ENCODE measurements around the gene PSME3IP1. TPM values are rescaled to one million over a fixed set of nuclear protein-coding genes. Genes with fewer than 3 reads are reported as not detected.

PSME3IP1 gene
- total and polyA plus RNA-seq, 2 of the 8 experiments (the other 6 are each of a cell fraction or from before 2014, with no cell fraction given) = 95.1 to 98.3 TPM

GRCh38 chr16:57225978-57226377, 40.1 kb upstream of the PSME3IP1 start:
- Histone ChIP-seq H3K79me1 (ENCODE audit: low read depth, low read length) (no peaks in the 10 kb centered on the region), H3K27me3 (replicated peaks in 1 of 4; ENCODE audit: control insufficient read depth in 3 of 4, extremely low read depth in 1 of 4, insufficient read depth in 3 of 4, low read length in 3 of 4) (no peaks in the 10 kb centered on the region), H3K4ac (replicated peaks; ENCODE audit: insufficient read length, low read depth, low read length) (no peak overlapping the region), H3K9ac (replicated peaks in 1 of 4; ENCODE audit: extremely low read depth in 1 of 4, low read depth in 3 of 4, low read length in 3 of 4) (no peak overlapping the region), H4K91ac (replicated peaks; ENCODE audit: insufficient read length, low read length) (no peak overlapping the region), H3K4me3 (ENCODE audit: extremely low read depth in 1 of 4, insufficient read depth in 2 of 4, low read depth in 3 of 4, low read length in 4 of 4) (no peak overlapping the region), H3K4me2 (ENCODE audit: insufficient read depth in 1 of 2, low read depth in 2 of 2, low read length in 2 of 2) (no peak overlapping the region), H4K8ac (ENCODE audit: extremely low read depth, insufficient read depth, low read length) (no peak overlapping the region), H2BK20ac (ENCODE audit: low read length) (no peak overlapping the region), H4K5ac (ENCODE audit: insufficient read length, low read depth, low read length) (no peak overlapping the region), H3K9me3 (ENCODE audit: insufficient read depth in 2 of 2, low read depth in 1 of 2, low read length in 1 of 2) (no peaks in the 10 kb centered on the region), H2BK12ac (ENCODE audit: low read depth, low read length) (no peak overlapping the region), H3K18ac (ENCODE audit: extremely low read depth, low read length) (no peak overlapping the region), H2BK15ac (ENCODE audit: low read length) (no peak overlapping the region), H2BK5ac (ENCODE audit: low read depth, low read length) (no peak overlapping the region), H3K14ac (ENCODE audit: insufficient read length) (no peak overlapping the region), H3K56ac (replicated peaks; ENCODE audit: insufficient read length, low read depth, low read length) (no peak overlapping the region), H2AFZ (ENCODE audit: low read length) (no peak overlapping the region), H3K23ac (ENCODE audit: insufficient read length) (no peak overlapping the region), H3K27ac (ENCODE audit: low read depth, low read length) (no peak overlapping the region), H3K23me2 (ENCODE audit: low read depth, low read length) (no peaks in the 10 kb centered on the region), H2BK120ac (replicated peaks; ENCODE audit: low read depth, low read length) (no peak overlapping the region), H2AK5ac (ENCODE audit: low read depth, low read length) (no peak overlapping the region), H4K20me1 (replicated peaks in 1 of 2; ENCODE audit: control insufficient read depth in 1 of 2, insufficient read depth in 2 of 2, low read length in 2 of 2) (no peaks in the 10 kb centered on the region), H3K36me3 (ENCODE audit: control insufficient read depth in 2 of 4, insufficient read depth in 4 of 4, low read length in 3 of 4) (peaks cover 5 to 46% (median 28%) of the 10 kb centered on the region in 4 experiments; a peak in 7 of 8 replicates), H3K4me1 (replicated peaks in 1 of 4; ENCODE audit: control insufficient read depth in 3 of 4, insufficient read depth in 4 of 4, low read length in 3 of 4) (no peaks in the 10 kb centered on the region), H3K79me2 (ENCODE audit: control insufficient read depth in 1 of 2, insufficient read depth in 2 of 2, low read length in 2 of 2) (no peaks in the 10 kb centered on the region)
- TF ChIP-seq POLR2AphosphoS5 (IDR thresholded peaks at IDR 0.05; ENCODE audit: low read depth, low read length) (no peak), RNF2 (IDR thresholded peaks at IDR 0.05; ENCODE audit: borderline replicate concordance, low read depth, low read length, missing control alignments, poor library complexity, severe bottlenecking) (no peak), JUN (IDR thresholded peaks at IDR 0.05; ENCODE audit: low read depth, low read length) (no peak), CTBP2 (IDR thresholded peaks at IDR 0.05; ENCODE audit: borderline replicate concordance, insufficient read depth, insufficient read length, low read length) (no peak)
- DNase-seq (ENCODE audit: low read depth in 1 of 2, low spot score in 2 of 2) = no peak
- no peak for FAIRE-seq
- ChIA-PET POLR2A (ENCODE audit: partially characterized antibody) (no interaction called here), CTCF (ENCODE audit: partially characterized antibody) (no interaction called here)
- 94% methylated on average over 7 of the region's 7 CpGs; no CpG with 5 or more reads in 1 of the 2 experiments for WGBS, 2 experiments (ENCODE audit: extremely low coverage in 1 of 2, insufficient coverage in 1 of 2, insufficient read length in 1 of 2, insufficient replicate concordance in 2 of 2, low coverage in 1 of 2, low lambda C conversion rate in 2 of 2, missing lambda C conversion rate in 1 of 2)
